ENCODE results near the gene ANKLE1. TPM values are rescaled to one million over a fixed set of nuclear protein-coding genes. Genes with fewer than 3 reads are reported as not detected.

ANKLE1 gene
- polyA plus RNA-seq, 1 experiment: 0.33 TPM

DNA sequence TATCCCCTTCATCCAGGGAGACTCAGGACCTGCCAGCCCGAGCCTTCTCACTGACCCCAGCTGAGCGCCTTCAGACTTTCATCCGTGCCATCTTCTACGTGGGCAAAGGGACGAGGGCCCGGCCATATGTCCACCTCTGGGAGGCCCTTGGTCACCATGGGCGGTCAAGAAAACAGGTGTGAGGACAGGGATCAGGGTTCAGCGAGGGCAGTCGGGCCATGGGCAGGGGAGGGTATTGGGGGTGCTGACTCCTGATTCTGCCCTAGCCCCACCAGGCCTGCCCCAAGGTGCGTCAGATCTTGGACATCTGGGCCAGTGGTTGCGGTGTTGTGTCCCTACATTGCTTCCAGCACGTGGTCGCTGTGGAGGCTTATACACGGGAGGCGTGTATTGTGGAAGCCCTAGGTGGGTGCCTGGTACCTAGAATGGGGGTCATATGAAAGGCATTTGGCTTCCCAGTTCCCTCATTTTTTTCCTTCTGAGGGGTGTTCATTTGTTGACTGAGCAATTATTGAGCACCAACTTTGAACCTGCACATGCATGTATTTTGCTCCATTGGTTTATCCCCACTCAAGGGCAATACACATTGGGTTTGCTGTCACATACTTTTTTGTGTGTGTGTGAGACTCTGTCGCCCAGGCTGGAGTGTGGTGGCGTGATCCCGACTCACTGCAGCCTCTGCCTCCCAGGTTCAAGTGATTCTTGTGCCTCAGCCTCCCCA lies 3.9 kb downstream of the ANKLE1 start:
- CTCF ChIA-PET: interaction anchor here (0.8 kb wide), 1 partner anchor 80 kb away, joined by 3 read pairs; no protein-coding TSS in a partner anchor

DNA sequence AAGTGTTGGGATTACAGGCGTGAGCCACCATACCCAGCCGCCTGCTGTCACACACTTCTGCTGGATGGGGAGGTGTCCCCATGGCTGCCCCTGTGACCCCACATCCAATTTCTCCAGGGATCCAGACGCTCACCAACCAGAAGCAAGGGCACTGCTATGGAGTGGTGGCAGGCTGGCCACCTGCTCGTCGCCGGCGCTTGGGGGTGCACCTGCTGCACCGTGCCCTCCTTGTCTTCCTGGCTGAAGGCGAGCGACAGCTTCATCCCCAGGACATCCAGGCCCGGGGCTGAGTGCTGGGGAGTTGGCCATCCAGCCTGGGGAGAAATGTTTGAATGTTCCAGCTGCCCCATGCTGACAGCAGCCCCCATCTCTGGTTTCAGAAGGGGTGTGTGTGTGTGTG lies 4.6 kb downstream of the ANKLE1 start:
- Histone ChIP-seq H3K4me3 (ENCODE audit: low read depth, low read length) (no peak overlapping the region), H3K27ac (ENCODE audit: low read depth, low read length) (no peak overlapping the region), H3K27me3 (ENCODE audit: control insufficient read depth, insufficient read depth, low read length) (no peaks in the 10 kb centered on the region), H3K9me3 (ENCODE audit: control insufficient read depth, insufficient read depth, low read length) (no peaks in the 10 kb centered on the region)
- no peak for TF ChIP-seq CTCF (IDR thresholded peaks at IDR 0.05; ENCODE audit: low read depth, low read length)
- ChIA-PET CTCF (interaction anchor here (0.8 kb wide), 1 partner anchor 80 kb away, joined by 3 read pairs; no protein-coding TSS in a partner anchor), POLR2A (no interaction called here)
- no peak for DNase-seq (ENCODE audit: low read depth, low spot score)

More for the DNA sequence above, 3.9 kb downstream of the ANKLE1 start:
- H3K27me3 ChIP-seq (ENCODE audit: control insufficient read depth, insufficient read depth, low read length): no peaks in the 10 kb centered on the region
- H3K4me3 ChIP-seq (ENCODE audit: low read depth, low read length): no peak overlapping the region
- no peaks in the 10 kb centered on the region for H3K9me3 ChIP-seq (ENCODE audit: control insufficient read depth, insufficient read depth, low read length)
- DNase-seq (ENCODE audit: low read depth, low spot score): no peak
- TF ChIP-seq CTCF (IDR thresholded peaks at IDR 0.05; ENCODE audit: low read depth, low read length): no peak
- no peak overlapping the region for H3K27ac ChIP-seq (ENCODE audit: low read depth, low read length)
- POLR2A ChIA-PET: interaction anchor here (0.6 kb wide), 1 partner anchor 21 kb away, joined by 4 read pairs; no protein-coding TSS in a partner anchor

DNA sequence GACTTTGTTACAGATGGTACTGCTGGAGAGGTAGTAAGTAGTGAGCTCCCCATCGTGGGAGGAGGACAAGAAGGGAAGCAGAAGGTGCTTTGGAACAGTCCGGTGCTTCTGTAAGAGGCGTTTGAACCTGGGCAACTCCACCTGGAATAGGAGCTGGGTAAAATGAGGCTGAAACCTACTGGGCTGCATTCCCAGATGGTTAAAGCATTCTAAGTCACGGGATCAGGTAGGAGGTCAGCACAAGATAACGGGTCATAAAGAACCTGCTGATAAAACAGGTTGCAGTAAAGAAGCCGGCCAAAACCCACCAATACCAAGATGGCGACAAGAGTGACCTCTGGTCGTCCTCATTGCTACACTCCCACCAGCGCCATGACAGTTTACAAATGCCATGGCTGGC lies 5.1 kb downstream of the ANKLE1 start:
- H3K27ac ChIP-seq (ENCODE audit: low read depth, low read length): no peak overlapping the region
- POLR2A ChIA-PET: no interaction called here
- no peaks in the 10 kb centered on the region for H3K27me3 ChIP-seq (ENCODE audit: control insufficient read depth, insufficient read depth, low read length)
- H3K4me3 ChIP-seq (ENCODE audit: low read depth, low read length): no peak overlapping the region
- CTCF ChIA-PET: interaction anchor here (0.8 kb wide), 1 partner anchor 81 kb away, joined by 3 read pairs; no protein-coding TSS in a partner anchor
- H3K9me3 ChIP-seq (ENCODE audit: control insufficient read depth, insufficient read depth, low read length): no peaks in the 10 kb centered on the region
- no peak for DNase-seq (ENCODE audit: low read depth, low spot score)
- no peak for TF ChIP-seq CTCF (IDR thresholded peaks at IDR 0.05; ENCODE audit: low read depth, low read length)

- CTCF ChIA-PET: interaction anchor here (2.1 kb wide), 1 partner anchor 16 kb away, joined by 5 read pairs; no protein-coding TSS in a partner anchor
- TF ChIP-seq CTCF (IDR thresholded peaks at IDR 0.05; ENCODE audit: low read depth, low read length): no peak
- POLR2A ChIA-PET: interaction anchor here (0.7 to 1.2 kb wide), 2 partner anchors 74 to 181 kb away, joined by 3 to 4 read pairs; partner anchors contain the start of gene USE1
- peaks cover 6% of the 10 kb centered on the region for H3K9me3 ChIP-seq (ENCODE audit: control insufficient read depth, insufficient read depth, low read length)
- no peak overlapping the region for H3K27ac ChIP-seq (ENCODE audit: low read depth, low read length)
- DNase-seq (ENCODE audit: low read depth, low spot score): peak; percentile 76
- no peaks in the 10 kb centered on the region for H3K27me3 ChIP-seq (ENCODE audit: control insufficient read depth, insufficient read depth, low read length)
- peak overlapping the region; percentile 33 for H3K4me3 ChIP-seq (ENCODE audit: low read depth, low read length)
Measured at GRCh38 chr19:17289489-17289888, 7.8 kb downstream of the ANKLE1 start.

All from AG04450 (cell line).